ENCODE results near the gene CCL23. TPM values are rescaled to one million over a fixed set of nuclear protein-coding genes. Genes with fewer than 3 reads are reported as not detected.

CCL23 gene
- polyA plus RNA-seq, 3 donors: 0.31 to 0.89 TPM; not detected in 1

GRCh38 chr17:36001110-36001771 lies 16.5 kb downstream of the CCL23 start, which contains the start of gene CCL15:
Gene CCL15 (minus strand): TSS chr17:36001553. CDS start chr17:36001492, 61 bp downstream.
- Mint-ChIP-seq H3K9me3 (no peaks in the 10 kb centered on the region), H3K27me3 (ENCODE audit: low read depth in 3 of 3) (peaks cover 0 to 3% (median 2%) of the 10 kb centered on the region in 3 donors), H3K4me1 (peaks cover 11% of the 10 kb centered on the region), H3K27ac (no peak within 1 kb of the TSS), H3K36me3 (no peaks in the 10 kb centered on the region), H3K4me3 (no peak within 1 kb of the TSS)
- intact Hi-C loops (cut with micrococcal nuclease): no loop called here
- H3K36me3 ChIP-seq (replicated peaks in 1 of 2; ENCODE audit: control insufficient read depth in 1 of 2, insufficient read depth in 2 of 2, low read length in 2 of 2): no peaks in the 10 kb centered on the region
- no peak within 1 kb of the TSS for H3K4me3 ChIP-seq (replicated peaks in 1 of 3; ENCODE audit: low read depth in 2 of 3, low read length in 3 of 3)
- H3K27ac ChIP-seq (ENCODE audit: low read depth in 1 of 2, low read length in 2 of 2): no peak within 1 kb of the TSS
- no peaks in the 10 kb centered on the region for H3K4me1 ChIP-seq (ENCODE audit: control insufficient read depth in 1 of 2, insufficient read depth in 2 of 2, low read length in 2 of 2)
- no peak within 1 kb of the TSS for H2AFZ ChIP-seq (ENCODE audit: insufficient read depth, low read depth, low read length, poor library complexity, severe bottlenecking)
- no peak for DNase-seq
- no peaks in the 10 kb centered on the region for H3K27me3 ChIP-seq (ENCODE audit: control insufficient read depth in 2 of 2, insufficient read depth in 2 of 2, low read length in 2 of 2)
- no peaks in the 10 kb centered on the region for H3K9me3 ChIP-seq (replicated peaks in 1 of 2; ENCODE audit: control insufficient read depth in 1 of 2, insufficient read depth in 1 of 2, low read length in 2 of 2)
- no peaks in the 10 kb centered on the region for H3K79me2 ChIP-seq (ENCODE audit: insufficient read depth, low read length)
- 100% methylated on average over 2 of the region's 6 CpGs for WGBS (ENCODE audit: insufficient coverage)
- no peaks in the 10 kb centered on the region for H4K20me1 ChIP-seq (ENCODE audit: insufficient read depth, low read length)
- no peak within 1 kb of the TSS for H3K9ac ChIP-seq (ENCODE audit: insufficient read depth, low read length, poor library complexity, severe bottlenecking)
- no peak for TF ChIP-seq CTCF (IDR thresholded peaks at IDR 0.05)
- no peak within 1 kb of the TSS for H3K4me2 ChIP-seq (replicated peaks; ENCODE audit: extremely low read depth, low read length, poor library complexity, severe bottlenecking)

- H3K27ac ChIP-seq (ENCODE audit: low read depth in 1 of 2, low read length in 2 of 2): no peak overlapping the region
- H3K27me3 ChIP-seq (ENCODE audit: control insufficient read depth in 2 of 2, insufficient read depth in 2 of 2, low read length in 2 of 2): no peaks in the 10 kb centered on the region
- H3K4me3 ChIP-seq (replicated peaks in 1 of 3; ENCODE audit: low read depth in 2 of 3, low read length in 3 of 3): no peak overlapping the region
- no peak overlapping the region for H3K4me2 ChIP-seq (replicated peaks; ENCODE audit: extremely low read depth, low read length, poor library complexity, severe bottlenecking)
- H2AFZ ChIP-seq (ENCODE audit: insufficient read depth, low read depth, low read length, poor library complexity, severe bottlenecking): no peak overlapping the region
- Mint-ChIP-seq H3K9me3 (no peaks in the 10 kb centered on the region), H3K27ac (no peak overlapping the region), H3K4me1 (peaks cover 11% of the 10 kb centered on the region), H3K4me3 (no peak overlapping the region), H3K27me3 (ENCODE audit: low read depth in 3 of 3) (peaks cover 0 to 4% (median 2%) of the 10 kb centered on the region in 3 donors), H3K36me3 (no peaks in the 10 kb centered on the region)
- intact Hi-C loops (cut with micrococcal nuclease): no loop called here
- TF ChIP-seq CTCF (IDR thresholded peaks at IDR 0.05): no peak
- no peak overlapping the region for H3K9ac ChIP-seq (ENCODE audit: insufficient read depth, low read length, poor library complexity, severe bottlenecking)
- no peaks in the 10 kb centered on the region for H3K36me3 ChIP-seq (replicated peaks in 1 of 2; ENCODE audit: control insufficient read depth in 1 of 2, insufficient read depth in 2 of 2, low read length in 2 of 2)
- H3K9me3 ChIP-seq (replicated peaks in 1 of 2; ENCODE audit: control insufficient read depth in 1 of 2, insufficient read depth in 1 of 2, low read length in 2 of 2): no peaks in the 10 kb centered on the region
- 91% methylated on average over 1 of the region's 6 CpGs for WGBS (ENCODE audit: insufficient coverage)
- H3K4me1 ChIP-seq (ENCODE audit: control insufficient read depth in 1 of 2, insufficient read depth in 2 of 2, low read length in 2 of 2): no peaks in the 10 kb centered on the region
- no peaks in the 10 kb centered on the region for H4K20me1 ChIP-seq (ENCODE audit: insufficient read depth, low read length)
- no peak for DNase-seq
- H3K79me2 ChIP-seq (ENCODE audit: insufficient read depth, low read length): no peaks in the 10 kb centered on the region
Observed at GRCh38 chr17:36000732-36001109, 17.1 kb downstream of the CCL23 start.

All from CD14-positive monocyte (primary cell).